GM12891 (cell line): Measurements from ENCODE around the gene AIG1.

Experiments used
- POLR2A ChIP-seq: IDR thresholded peaks from 2 replicates; pipeline ENCODE4 v1.6.1; 2011; ENCODE audit warnings: low read depth, low read length, control low read depth
- POLR2AphosphoS5 ChIP-seq: IDR thresholded peaks from 2 replicates; pipeline ENCODE4 v1.6.1; 2011; ENCODE audit warnings: low read depth, low read length, control low read depth
- TAF1 ChIP-seq: IDR thresholded peaks from 2 replicates; pipeline ENCODE4 v1.6.1; 2011; ENCODE audit warnings: low read depth, low read length, control low read depth

GRCh38 chr6:143261899-143262436 is 201.3 kb downstream of the AIG1 start:
- no peak for TF ChIP-seq TAF1
- no peak for TF ChIP-seq POLR2AphosphoS5
- TF ChIP-seq POLR2A = no peak
